ENCODE results near the gene TOR1AIP2.

Gene TOR1AIP2

DNA sequence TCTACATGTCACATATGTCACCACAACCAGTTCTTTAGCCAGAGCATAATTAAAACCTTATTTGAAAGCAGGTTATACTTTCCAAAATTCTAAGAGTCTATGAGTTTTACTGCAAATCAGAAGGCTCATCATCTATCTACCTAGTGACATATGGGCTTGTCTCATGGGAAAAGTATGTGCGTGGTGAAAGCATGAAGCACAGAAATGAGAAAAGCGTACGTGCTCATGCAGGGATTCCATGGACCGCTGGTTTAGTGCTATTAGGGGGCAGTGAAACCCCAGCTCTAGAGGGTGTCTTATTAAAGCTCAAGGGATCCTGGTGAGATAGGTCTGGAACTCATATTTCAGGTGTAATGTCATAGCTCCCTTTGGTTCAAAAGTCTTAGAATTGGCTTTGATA lies 84.3 kb downstream of the TOR1AIP2 start:
- no peak for DNase-seq (ENCODE audit: insufficient read length, low spot score)
- FAIRE-seq: no peak
- TF ChIP-seq PAX5 (IDR thresholded peaks at IDR 0.05; ENCODE audit: insufficient read depth, low read length, severe bottlenecking) (no peak), SPI1 (IDR thresholded peaks at IDR 0.05; ENCODE audit: low read depth, low read length) (no peak), POLR2A (IDR thresholded peaks at IDR 0.05; ENCODE audit: low read depth, low read length) (no peak), TAF1 (IDR thresholded peaks at IDR 0.05; ENCODE audit: low read depth, low read length) (no peak), POLR2AphosphoS5 (IDR thresholded peaks at IDR 0.05; ENCODE audit: low read depth, low read length) (no peak), POU2F2 (IDR thresholded peaks at IDR 0.05; ENCODE audit: low read depth, low read length) (no peak)

Measured in GM12891 (cell line).